Stimulated activated naive CD8-positive, alpha-beta T cell treated with anti-CD3 and anti-CD28 coated beads, Interleukin-15, amount 100 ng/mL, for 72 hours (primary cell): ENCODE data around the gene ZDHHC8.
A peak's percentile ranks its signal among the peaks of the same experiment; 100 is the strongest.

Experiments used
- ATAC-seq: fragments of 150-1000 bp; cut with Tn5 transposase; 2 replicates; pipeline ENCODE4 v1.10.0; 2021; ENCODE audit warnings: mild to moderate bottlenecking, moderate library complexity
- DNase-seq, 2 donors: peaks; one replicate each; pipeline ENCODE4 v3.0.0; 2021 to 2022
- H3K27ac Mint-ChIP-seq, 2 donors: one replicate each; pipeline ENCODE4 v1.8.0; 2022; ENCODE audit warnings: mild to moderate bottlenecking in 2 of 2, mixed read lengths in 2 of 2, moderate library complexity in 2 of 2
- H3K27me3 Mint-ChIP-seq: one replicate; pipeline ENCODE4 v1.8.0; 2022; ENCODE audit warnings: mixed read lengths
- H3K4me1 Mint-ChIP-seq: one replicate; pipeline ENCODE4 v1.8.0; 2022; ENCODE audit warnings: mild to moderate bottlenecking, mixed read lengths
- H3K4me3 Mint-ChIP-seq, 2 donors: one replicate each; pipeline ENCODE4 v1.8.0; 2022; ENCODE audit warnings: mild to moderate bottlenecking in 2 of 2, mixed read lengths in 2 of 2, moderate library complexity in 1 of 2
- H3K9me3 Mint-ChIP-seq, 2 donors: one replicate each; pipeline ENCODE4 v1.8.0; 2022; ENCODE audit warnings: mixed read lengths in 2 of 2

The ZDHHC8 gene

GRCh38 chr22:20092477-20092854 lies 39.1 kb upstream of the ZDHHC8 start:
- H3K9me3 Mint-ChIP-seq, result peaks cover 6 to 12% of the 10 kb centered on the region in 2 donors
- H3K4me1 Mint-ChIP-seq, result peaks cover 88% of the 10 kb centered on the region
- no peak for DNase-seq
- peak overlapping the region; percentile 21 to 44 for H3K4me3 Mint-ChIP-seq
- peak overlapping the region in 1 of 2 donors; percentile 80 for H3K27ac Mint-ChIP-seq
- no peak for ATAC-seq
- no peaks in the 10 kb centered on the region for H3K27me3 Mint-ChIP-seq

GRCh38 chr22:20093418-20094196 lies 38.0 kb upstream of the ZDHHC8 start:
- ATAC-seq (no peak), DNase-seq (no peak)
- peak overlapping the region in 1 of 2 donors; percentile 27 for H3K4me3 Mint-ChIP-seq
- no peaks in the 10 kb centered on the region for H3K27me3 Mint-ChIP-seq
- H3K27ac Mint-ChIP-seq, result peak overlapping the region; percentile 45 to 85
- peaks cover 90% of the 10 kb centered on the region for H3K4me1 Mint-ChIP-seq
- peaks cover 8 to 12% of the 10 kb centered on the region in 2 donors for H3K9me3 Mint-ChIP-seq

GRCh38 chr22:20094197-20094807 lies 37.3 kb upstream of the ZDHHC8 start:
- Mint-ChIP-seq H3K27me3 (no peaks in the 10 kb centered on the region), H3K4me3 (peak overlapping the region in 1 of 2 donors; percentile 27), H3K27ac (peak overlapping the region; percentile 45 to 85), H3K9me3 (peaks cover 8 to 12% of the 10 kb centered on the region in 2 donors), H3K4me1 (peaks cover 93% of the 10 kb centered on the region)
- DNase-seq (no peak), ATAC-seq (no peak)

- H3K4me1 Mint-ChIP-seq, result peaks cover 93% of the 10 kb centered on the region
Observed at GRCh38 chr22:20095521-20095920, 36.1 kb upstream of the ZDHHC8 start.

GRCh38 chr22:20096574-20097420 lies 34.8 kb upstream of the ZDHHC8 start:
- Mint-ChIP-seq H3K27ac (no peak overlapping the region), H3K27me3 (no peaks in the 10 kb centered on the region), H3K9me3 (peaks cover 8 to 12% of the 10 kb centered on the region in 2 donors), H3K4me3 (no peak overlapping the region), H3K4me1 (peaks cover 93% of the 10 kb centered on the region)
- DNase-seq (no peak), ATAC-seq (no peak)

More at GRCh38 chr22:20095521-20095920, 36.1 kb upstream of the ZDHHC8 start:
- Mint-ChIP-seq H3K27me3 (no peaks in the 10 kb centered on the region), H3K9me3 (peaks cover 8 to 12% of the 10 kb centered on the region in 2 donors), H3K27ac (peak overlapping the region in 1 of 2 donors; percentile 81), H3K4me3 (peak overlapping the region; percentile 44 to 65)
- ATAC-seq (peak; percentile 28), DNase-seq (no peak)

- peaks cover 92% of the 10 kb centered on the region for H3K4me1 Mint-ChIP-seq
Observed at GRCh38 chr22:20099099-20099711, 32.4 kb upstream of the ZDHHC8 start.

GRCh38 chr22:20101638-20102037 lies 30.0 kb upstream of the ZDHHC8 start:
- H3K4me3 Mint-ChIP-seq, result peak overlapping the region in 1 of 2 donors; percentile 26
- H3K9me3 Mint-ChIP-seq, result peaks cover 7 to 8% of the 10 kb centered on the region in 2 donors
- peaks cover 90% of the 10 kb centered on the region for H3K4me1 Mint-ChIP-seq

More at GRCh38 chr22:20099099-20099711, 32.4 kb upstream of the ZDHHC8 start:
- no peak for ATAC-seq
- Mint-ChIP-seq H3K4me3 (no peak overlapping the region), H3K9me3 (peaks cover 8 to 12% of the 10 kb centered on the region in 2 donors), H3K27me3 (no peaks in the 10 kb centered on the region), H3K27ac (peak overlapping the region in 1 of 2 donors; percentile 36)
- DNase-seq, result no peak

GRCh38 chr22:20102203-20102780 lies 29.3 kb upstream of the ZDHHC8 start:
- peak overlapping the region in 1 of 2 donors; percentile 67 for H3K27ac Mint-ChIP-seq
- H3K9me3 Mint-ChIP-seq, result peaks cover under 1 to 4% of the 10 kb centered on the region in 2 donors
- DNase-seq (no peak), ATAC-seq (no peak)
- peaks cover 87% of the 10 kb centered on the region for H3K4me1 Mint-ChIP-seq
- H3K27me3 Mint-ChIP-seq, result no peaks in the 10 kb centered on the region
- H3K4me3 Mint-ChIP-seq, result peak overlapping the region in 1 of 2 donors; percentile 40

More at GRCh38 chr22:20101638-20102037, 30.0 kb upstream of the ZDHHC8 start:
- Mint-ChIP-seq H3K27ac (no peak overlapping the region), H3K27me3 (no peaks in the 10 kb centered on the region)
- no peak for DNase-seq
- ATAC-seq, result no peak

- peak overlapping the region in 1 of 2 donors; percentile 65 for H3K27ac Mint-ChIP-seq
- DNase-seq (no peak), ATAC-seq (no peak)
- peaks cover 75% of the 10 kb centered on the region for H3K4me1 Mint-ChIP-seq
- H3K27me3 Mint-ChIP-seq, result no peaks in the 10 kb centered on the region
- no peaks in the 10 kb centered on the region for H3K9me3 Mint-ChIP-seq
- no peak overlapping the region for H3K4me3 Mint-ChIP-seq
Observed at GRCh38 chr22:20105456-20106204, 26.0 kb upstream of the ZDHHC8 start.

- Mint-ChIP-seq H3K9me3 (no peaks in the 10 kb centered on the region), H3K4me1 (peaks cover 75% of the 10 kb centered on the region), H3K4me3 (no peak overlapping the region), H3K27me3 (no peaks in the 10 kb centered on the region), H3K27ac (peak overlapping the region in 1 of 2 donors; percentile 91)
- DNase-seq (no peak), ATAC-seq (no peak)
Observed at GRCh38 chr22:20106205-20106848, 25.3 kb upstream of the ZDHHC8 start.

GRCh38 chr22:20106849-20107237 lies 24.8 kb upstream of the ZDHHC8 start:
- Mint-ChIP-seq H3K27me3 (no peaks in the 10 kb centered on the region), H3K27ac (peak overlapping the region in 1 of 2 donors; percentile 91), H3K4me1 (peaks cover 75% of the 10 kb centered on the region)

GRCh38 chr22:20107471-20107901 lies 24.1 kb upstream of the ZDHHC8 start:
- no peak overlapping the region for H3K4me3 Mint-ChIP-seq
- peaks cover 75% of the 10 kb centered on the region for H3K4me1 Mint-ChIP-seq
- ATAC-seq, result no peak
- peak overlapping the region in 1 of 2 donors; percentile 40 for H3K27ac Mint-ChIP-seq
- H3K27me3 Mint-ChIP-seq, result no peaks in the 10 kb centered on the region
- no peak for DNase-seq
- no peaks in the 10 kb centered on the region for H3K9me3 Mint-ChIP-seq

More at GRCh38 chr22:20106849-20107237, 24.8 kb upstream of the ZDHHC8 start:
- DNase-seq (no peak), ATAC-seq (no peak)
- Mint-ChIP-seq H3K4me3 (no peak overlapping the region), H3K9me3 (no peaks in the 10 kb centered on the region)

GRCh38 chr22:20107951-20108756 lies 23.4 kb upstream of the ZDHHC8 start:
- no peaks in the 10 kb centered on the region for H3K27me3 Mint-ChIP-seq
- no peak for DNase-seq
- H3K4me1 Mint-ChIP-seq, result peaks cover 75% of the 10 kb centered on the region

More at GRCh38 chr22:20107951-20108756, 23.4 kb upstream of the ZDHHC8 start:
- H3K9me3 Mint-ChIP-seq, result no peaks in the 10 kb centered on the region
- peak overlapping the region in 1 of 2 donors; percentile 40 for H3K27ac Mint-ChIP-seq
- no peak overlapping the region for H3K4me3 Mint-ChIP-seq
- no peak for ATAC-seq
